Testis (tissue), 3 donors: Measurements from ENCODE around the gene EPHA4. TPM values are rescaled to one million over a fixed set of nuclear protein-coding genes. Genes with fewer than 3 reads are reported as not detected.

Experiments
- DNase-seq: peaks from one replicate; pipeline ENCODE4 v3.0.0-alpha.2; 2019
- H3K27ac ChIP-seq, 2 donors: fragments of 200-600 bp; sonication (generic); one replicate each; pipeline ENCODE4 v1.5.1; 2019
- H3K27me3 ChIP-seq: fragments of 200-600 bp; sonication (generic); one replicate; pipeline ENCODE4 v1.5.1; 2019
- H3K36me3 ChIP-seq: fragments of 200-600 bp; sonication (generic); one replicate; pipeline ENCODE4 v1.5.1; 2017; ENCODE audit warnings: low read depth; ENCODE audit errors: missing control alignments
- H3K4me1 ChIP-seq: fragments of 200-600 bp; sonication (generic); one replicate; pipeline ENCODE4 v1.5.1; 2019
- H3K4me3 ChIP-seq, 2 donors: fragments of 200-600 bp; sonication (generic); one replicate each; pipeline ENCODE4 v1.5.1; 2017 to 2019
- H3K9me3 ChIP-seq: fragments of 200-600 bp; sonication (generic); one replicate; pipeline ENCODE4 v1.5.1; 2017
- CTCF ChIP-seq, 3 experiments: fragments of 450-650 bp in 2 of 3; fragments of 200-600 bp in 1 of 3; sonication (generic) in 1 of 3; IDR thresholded peaks; one replicate each; pipeline ENCODE4 v1.5.1; 2016 to 2019; ENCODE audit warnings: antibody characterized with exemption in 3 of 3, mild to moderate bottlenecking in 2 of 3, moderate library complexity in 1 of 3
- POLR2A ChIP-seq: fragments of 450-650 bp; IDR thresholded peaks from one replicate; pipeline ENCODE4 v1.6.1; 2017; ENCODE audit warnings: antibody characterized with exemption, mild to moderate bottlenecking, moderate library complexity
- WGBS, 2 donors: methylation state at CpG; one replicate each; pipeline ENCODE4 v1.1.5; 2018; 5-methylcytosine and 5-hydroxymethylcytosine counted together
- intact Hi-C: fragments of 100-400 bp; cut with DNase I; formaldehyde crosslinking; loops from one replicate; pipeline ENCODE4 v1.15.1; 2023; ENCODE audit warnings: low total_unique reads
- polyA plus RNA-seq: library from polyadenylated mRNA; stranded (reverse); fragments of 350-450 nt; fragmentation: Illumina TruSeq; extraction: RNeasy Lipid Tissue Mini Kit (QIAGEN cat#74804); gene quantifications from one replicate; pipeline ENCODE4 v1.2.3, GENCODE V29; 2014; ENCODE audit warnings: low read depth, low replicate concordance; ENCODE audit not compliant: insufficient read depth
- total RNA-seq, 2 donors: library from RNA; depleted of rRNA; stranded (reverse); fragments of >200 nt; gene quantifications; one replicate each; pipeline ENCODE4 v1.2.3, GENCODE V29; 2016

The EPHA4 gene
- total and polyA plus RNA-seq, 3 donors from 2014 or later = 47.4 to 139 (median 134) TPM

GRCh38 chr2:221535824-221536223, 36.3 kb downstream of the EPHA4 start:
- no peaks in the 10 kb centered on the region for H3K36me3 ChIP-seq
- H3K4me3 ChIP-seq = no peak overlapping the region
- intact Hi-C loops = no loop called here
- WGBS, 2 donors = 77 to 91% methylated on average over 2 of the region's 2 CpGs
- H3K4me1 ChIP-seq = peaks cover 4% of the 10 kb centered on the region
- no peak overlapping the region for H3K27ac ChIP-seq
- no peak for DNase-seq
- no peak for TF ChIP-seq CTCF (IDR thresholded peaks at IDR 0.05)
- TF ChIP-seq POLR2A = no peak
- H3K27me3 ChIP-seq = no peaks in the 10 kb centered on the region
- no peaks in the 10 kb centered on the region for H3K9me3 ChIP-seq

GRCh38 chr2:221533299-221533698, 38.8 kb downstream of the EPHA4 start:
- no peak for TF ChIP-seq POLR2A
- TF ChIP-seq CTCF (IDR thresholded peaks at IDR 0.05) = no peak
- no peak overlapping the region for H3K27ac ChIP-seq
- WGBS, 2 donors = 91 to 94% methylated on average over 6 of the region's 6 CpGs
- H3K4me1 ChIP-seq = peaks cover 22% of the 10 kb centered on the region
- H3K36me3 ChIP-seq = no peaks in the 10 kb centered on the region
- no peak overlapping the region for H3K4me3 ChIP-seq
- intact Hi-C loops = no loop called here
- no peaks in the 10 kb centered on the region for H3K27me3 ChIP-seq
- no peaks in the 10 kb centered on the region for H3K9me3 ChIP-seq
- DNase-seq = no peak

GRCh38 chr2:221532641-221533040, 39.5 kb downstream of the EPHA4 start:
- H3K4me1 ChIP-seq = peaks cover 27% of the 10 kb centered on the region
- DNase-seq = no peak

GRCh38 chr2:221530653-221531037, 41.5 kb downstream of the EPHA4 start:
- peaks cover 34% of the 10 kb centered on the region for H3K4me1 ChIP-seq
- no peak for DNase-seq
- TF ChIP-seq CTCF (IDR thresholded peaks at IDR 0.05) = no peak
- no peak for TF ChIP-seq POLR2A
- H3K27me3 ChIP-seq = no peaks in the 10 kb centered on the region
- H3K9me3 ChIP-seq = no peaks in the 10 kb centered on the region
- H3K27ac ChIP-seq = peak overlapping the region in 1 of 2 donors; percentile 48
- WGBS, 2 donors = 34% methylated on average over 2 of the region's 2 CpGs; no CpG with 5 or more reads in 1 of the 2 donors
- no peak overlapping the region for H3K4me3 ChIP-seq
- no peaks in the 10 kb centered on the region for H3K36me3 ChIP-seq
- intact Hi-C loops = no loop called here

More at GRCh38 chr2:221532641-221533040, 39.5 kb downstream of the EPHA4 start:
- no peak for TF ChIP-seq POLR2A
- no peak for TF ChIP-seq CTCF (IDR thresholded peaks at IDR 0.05)
- H3K27me3 ChIP-seq = no peaks in the 10 kb centered on the region
- H3K4me3 ChIP-seq = no peak overlapping the region
- H3K9me3 ChIP-seq = no peaks in the 10 kb centered on the region
- WGBS, 2 donors = 84 to 98% methylated on average over 3 of the region's 3 CpGs
- intact Hi-C loops = no loop called here
- no peak overlapping the region for H3K27ac ChIP-seq
- no peaks in the 10 kb centered on the region for H3K36me3 ChIP-seq

- H3K27me3 ChIP-seq = no peaks in the 10 kb centered on the region
- no peaks in the 10 kb centered on the region for H3K36me3 ChIP-seq
- DNase-seq = no peak
- H3K9me3 ChIP-seq = no peaks in the 10 kb centered on the region
- no peak for TF ChIP-seq CTCF (IDR thresholded peaks at IDR 0.05)
- TF ChIP-seq POLR2A = no peak
- intact Hi-C loops = no loop called here
- peak overlapping the region; percentile 16 to 48 for H3K27ac ChIP-seq
- no peak overlapping the region for H3K4me3 ChIP-seq
- WGBS, 2 donors = 40 to 47% methylated on average over 9 to 10 of the region's 10 CpGs
- peaks cover 34% of the 10 kb centered on the region for H3K4me1 ChIP-seq
These were observed 42.0 kb downstream of the EPHA4 start for GRCh38 chr2:221529943-221530652.
